MM.1S (cell line): ENCODE data around the gene STAT1.

Experiments
- DNase-seq: peaks from one replicate; pipeline ENCODE4 v3.0.0-alpha.2; 2015
- H2AFZ ChIP-seq: fragments of 300-600 bp; sonication (generic); 2 replicates; pipeline ENCODE4 v1.6.0; 2016; ENCODE audit warnings: antibody characterized with exemption, low read length
- H3F3A ChIP-seq: fragments of 300-600 bp; sonication (generic); 2 replicates; pipeline ENCODE4 v1.6.1; 2016; ENCODE audit warnings: mild to moderate bottlenecking, antibody characterized with exemption, low read length, moderate library complexity, mixed read lengths; ENCODE audit not compliant: insufficient read depth
- H3K27ac ChIP-seq: fragments of 300-600 bp; sonication (generic); 2 replicates; pipeline ENCODE4 v1.5.1; 2016; ENCODE audit warnings: mild to moderate bottlenecking, low read length
- H3K27me3 ChIP-seq: fragments of 300-600 bp; sonication (generic); replicated peaks from 2 replicates; pipeline ENCODE4 v1.6.0; 2016; ENCODE audit warnings: low read length; ENCODE audit not compliant: insufficient read depth
- H3K36me3 ChIP-seq: fragments of 300-600 bp; sonication (generic); replicated peaks from 2 replicates; pipeline ENCODE4 v1.6.1; 2016; ENCODE audit warnings: mild to moderate bottlenecking, low read length, mixed read lengths; ENCODE audit not compliant: insufficient read depth
- H3K4me1 ChIP-seq: fragments of 300-600 bp; sonication (generic); 2 replicates; pipeline ENCODE4 v1.6.1; 2016; ENCODE audit warnings: low read length, mixed read lengths
- H3K4me2 ChIP-seq: fragments of 300-600 bp; sonication (generic); 2 replicates; pipeline ENCODE4 v1.6.0; 2016; ENCODE audit warnings: low read depth, low read length
- H3K4me3 ChIP-seq: fragments of 300-600 bp; sonication (generic); 2 replicates; pipeline ENCODE4 v1.5.1; 2016; ENCODE audit warnings: low read length, mixed read lengths
- H3K79me2 ChIP-seq: fragments of 300-600 bp; sonication (generic); 2 replicates; pipeline ENCODE4 v1.6.1; 2016; ENCODE audit warnings: mixed run types, low read length, mixed read lengths
- H3K9ac ChIP-seq: fragments of 300-600 bp; sonication (generic); 2 replicates; pipeline ENCODE4 v1.6.1; 2016; ENCODE audit warnings: low read length, mixed read lengths
- H3K9me2 ChIP-seq: fragments of 300-600 bp; sonication (generic); replicated peaks from 2 replicates; pipeline ENCODE4 v1.6.1; 2016; ENCODE audit warnings: mild to moderate bottlenecking, low read length, mixed read lengths; ENCODE audit not compliant: insufficient read depth
- H3K9me3 ChIP-seq: fragments of 300-600 bp; sonication (generic); replicated peaks from 2 replicates; pipeline ENCODE4 v1.6.1; 2016; ENCODE audit warnings: mild to moderate bottlenecking, low read length, mixed read lengths; ENCODE audit not compliant: insufficient read depth
- H4K20me1 ChIP-seq: fragments of 300-600 bp; sonication (generic); 2 replicates; pipeline ENCODE4 v1.6.1; 2016; ENCODE audit warnings: mild to moderate bottlenecking, low read length, moderate library complexity, mixed read lengths; ENCODE audit not compliant: insufficient read depth
- CTCF ChIP-seq: fragments of 300-600 bp; sonication (generic); IDR thresholded peaks from 2 replicates; pipeline ENCODE4 v1.5.1; 2016; ENCODE audit warnings: antibody characterized with exemption, low read length, mixed read lengths
- EZH2 ChIP-seq: fragments of 300-600 bp; sonication (generic); optimal IDR thresholded peaks from 2 replicates; pipeline ENCODE3; 2017; ENCODE audit warnings: low read depth, mild to moderate bottlenecking, antibody characterized with exemption, low read length, mixed read lengths
- EZH2phosphoT487 ChIP-seq: fragments of 300-600 bp; sonication (generic); IDR thresholded peaks from 2 replicates; pipeline ENCODE4 v1.6.1; 2018; ENCODE audit warnings: antibody characterized with exemption, low read length

The STAT1 gene

GRCh38 chr2:190942697-190943096, 71.3 kb downstream of the STAT1 start:
- Histone ChIP-seq H3F3A (no peaks in the 10 kb centered on the region), H3K79me2 (no peaks in the 10 kb centered on the region), H3K4me3 (no peak overlapping the region), H3K9me2 (no peaks in the 10 kb centered on the region), H2AFZ (no peak overlapping the region), H3K4me1 (peaks cover 7% of the 10 kb centered on the region), H3K9ac (no peak overlapping the region), H3K36me3 (no peaks in the 10 kb centered on the region; the same call in 1 of the 2 replicates), H3K9me3 (no peaks in the 10 kb centered on the region), H4K20me1 (no peaks in the 10 kb centered on the region), H3K4me2 (no peak overlapping the region), H3K27me3 (no peaks in the 10 kb centered on the region), H3K27ac (no peak overlapping the region)
- no peak for DNase-seq
- TF ChIP-seq EZH2: no peak
- TF ChIP-seq CTCF: no peak
- TF ChIP-seq EZH2phosphoT487: no peak

GRCh38 chr2:190941571-190941970, 72.4 kb downstream of the STAT1 start:
- TF ChIP-seq EZH2 (no peak), EZH2phosphoT487 (no peak), CTCF (no peak)
- no peaks in the 10 kb centered on the region for H3F3A ChIP-seq
- no peaks in the 10 kb centered on the region; the same call in 1 of the 2 replicates for H3K36me3 ChIP-seq
- no peak overlapping the region for H3K4me2 ChIP-seq
- no peak overlapping the region for H3K27ac ChIP-seq
- H2AFZ ChIP-seq: no peak overlapping the region
- no peaks in the 10 kb centered on the region for H3K4me1 ChIP-seq
- no peaks in the 10 kb centered on the region for H3K9me3 ChIP-seq
- DNase-seq: no peak
- no peak overlapping the region for H3K9ac ChIP-seq
- H3K4me3 ChIP-seq: no peak overlapping the region
- H4K20me1 ChIP-seq: no peaks in the 10 kb centered on the region
- no peaks in the 10 kb centered on the region for H3K79me2 ChIP-seq
- H3K9me2 ChIP-seq: no peaks in the 10 kb centered on the region
- no peaks in the 10 kb centered on the region for H3K27me3 ChIP-seq

GRCh38 chr2:190940454-190940853, 73.5 kb downstream of the STAT1 start:
- H3K27ac ChIP-seq: no peak overlapping the region
- H3K4me1 ChIP-seq: no peaks in the 10 kb centered on the region
- H4K20me1 ChIP-seq: no peaks in the 10 kb centered on the region; the same call in 1 of the 2 replicates
- no peaks in the 10 kb centered on the region for H3K9me2 ChIP-seq
- H3K36me3 ChIP-seq: peaks cover under 1% of the 10 kb centered on the region; the same call in 1 of the 2 replicates
- no peaks in the 10 kb centered on the region for H3K9me3 ChIP-seq
- H2AFZ ChIP-seq: no peak overlapping the region
- no peak overlapping the region for H3K4me2 ChIP-seq
- no peaks in the 10 kb centered on the region for H3K79me2 ChIP-seq
- no peak overlapping the region for H3K9ac ChIP-seq
- no peaks in the 10 kb centered on the region for H3K27me3 ChIP-seq
- H3F3A ChIP-seq: no peaks in the 10 kb centered on the region; the same call in 1 of the 2 replicates
- DNase-seq: no peak
- H3K4me3 ChIP-seq: no peak overlapping the region
- TF ChIP-seq CTCF (no peak), EZH2 (no peak), EZH2phosphoT487 (no peak)
